ENCODE measurements around the gene GLDC. TPM values are rescaled to one million over a fixed set of nuclear protein-coding genes. Genes with fewer than 3 reads are reported as not detected.

Gene GLDC
- total RNA-seq, 1 donor from 2014 or later, result 8.9 TPM

- Histone ChIP-seq H3K9me3 (ENCODE audit: insufficient read depth, low read depth, low read length) (no peaks in the 10 kb centered on the region), H3K4me3 (ENCODE audit: insufficient read depth, low read depth, low read length) (no peak overlapping the region), H3K9ac (ENCODE audit: low read length) (no peak overlapping the region), H3K27me3 (ENCODE audit: insufficient read depth, low read length) (no peaks in the 10 kb centered on the region), H2AFZ (ENCODE audit: low read depth, low read length) (no peak overlapping the region), H3K27ac (ENCODE audit: low read depth, low read length) (no peak overlapping the region), H3K36me3 (ENCODE audit: insufficient read depth, low read length) (no peaks in the 10 kb centered on the region), H3K4me2 (ENCODE audit: low read length) (no peak overlapping the region), H4K20me1 (ENCODE audit: insufficient read depth, low read length) (no peaks in the 10 kb centered on the region), H3K79me2 (ENCODE audit: insufficient read depth, low read length) (no peaks in the 10 kb centered on the region), H3K4me1 (ENCODE audit: insufficient read depth, low read length) (no peaks in the 10 kb centered on the region)
- no peak for DNase-seq (ENCODE audit: low read depth)
- no peaks in the 10 kb centered on the region for H3K4me1 Mint-ChIP-seq (ENCODE audit: low read depth, unreplicated experiment)
- TF ChIP-seq EZH2 (IDR thresholded peaks at IDR 0.05; ENCODE audit: insufficient read depth, low read length) (no peak), CTCF (IDR thresholded peaks at IDR 0.05; ENCODE audit: insufficient read depth, low read depth, low read length) (no peak)
- H3K36me3 Mint-ChIP-seq (ENCODE audit: low read depth, unreplicated experiment), result no peaks in the 10 kb centered on the region
- H3K4me3 Mint-ChIP-seq (ENCODE audit: unreplicated experiment), result no peak overlapping the region
- FAIRE-seq, result no peak
- peaks cover 1% of the 10 kb centered on the region for H3K27me3 Mint-ChIP-seq (ENCODE audit: low read depth, unreplicated experiment)
- H3K9me3 Mint-ChIP-seq (ENCODE audit: unreplicated experiment), result no peaks in the 10 kb centered on the region
- no peak overlapping the region for H3K27ac Mint-ChIP-seq (ENCODE audit: unreplicated experiment)
Observed at GRCh38 chr9:6672118-6672517, 26.6 kb upstream of the GLDC start.

- H3K27me3 Mint-ChIP-seq (ENCODE audit: low read depth, unreplicated experiment), result peaks cover 1% of the 10 kb centered on the region
- no peak overlapping the region for H3K9ac ChIP-seq (ENCODE audit: low read length)
- H3K9me3 ChIP-seq (ENCODE audit: insufficient read depth, low read depth, low read length), result no peaks in the 10 kb centered on the region
- H2AFZ ChIP-seq (ENCODE audit: low read depth, low read length), result no peak overlapping the region
- DNase-seq (ENCODE audit: low read depth), result no peak
- no peaks in the 10 kb centered on the region for H4K20me1 ChIP-seq (ENCODE audit: insufficient read depth, low read length)
- H3K4me1 Mint-ChIP-seq (ENCODE audit: low read depth, unreplicated experiment), result no peaks in the 10 kb centered on the region
- H3K36me3 Mint-ChIP-seq (ENCODE audit: low read depth, unreplicated experiment), result no peaks in the 10 kb centered on the region
- H3K36me3 ChIP-seq (ENCODE audit: insufficient read depth, low read length), result no peaks in the 10 kb centered on the region
- H3K9me3 Mint-ChIP-seq (ENCODE audit: unreplicated experiment), result no peaks in the 10 kb centered on the region
- H3K27me3 ChIP-seq (ENCODE audit: insufficient read depth, low read length), result no peaks in the 10 kb centered on the region
- H3K4me3 Mint-ChIP-seq (ENCODE audit: unreplicated experiment), result no peak overlapping the region
- H3K4me1 ChIP-seq (ENCODE audit: insufficient read depth, low read length), result no peaks in the 10 kb centered on the region
- no peak overlapping the region for H3K27ac Mint-ChIP-seq (ENCODE audit: unreplicated experiment)
- no peak overlapping the region for H3K4me3 ChIP-seq (ENCODE audit: insufficient read depth, low read depth, low read length)
- TF ChIP-seq CTCF (IDR thresholded peaks at IDR 0.05; ENCODE audit: insufficient read depth, low read depth, low read length), result no peak
- TF ChIP-seq EZH2 (IDR thresholded peaks at IDR 0.05; ENCODE audit: insufficient read depth, low read length), result no peak
- H3K79me2 ChIP-seq (ENCODE audit: insufficient read depth, low read length), result no peaks in the 10 kb centered on the region
- H3K27ac ChIP-seq (ENCODE audit: low read depth, low read length), result no peak overlapping the region
- no peak overlapping the region for H3K4me2 ChIP-seq (ENCODE audit: low read length)
- no peak for FAIRE-seq
Observed at GRCh38 chr9:6671416-6671815, 25.9 kb upstream of the GLDC start.

- FAIRE-seq, result no peak
- Mint-ChIP-seq H3K27ac (ENCODE audit: unreplicated experiment) (no peak overlapping the region), H3K27me3 (ENCODE audit: low read depth, unreplicated experiment) (peaks cover 1% of the 10 kb centered on the region), H3K4me3 (ENCODE audit: unreplicated experiment) (no peak overlapping the region), H3K9me3 (ENCODE audit: unreplicated experiment) (no peaks in the 10 kb centered on the region), H3K4me1 (ENCODE audit: low read depth, unreplicated experiment) (no peaks in the 10 kb centered on the region), H3K36me3 (ENCODE audit: low read depth, unreplicated experiment) (no peaks in the 10 kb centered on the region)
- no peaks in the 10 kb centered on the region for H3K27me3 ChIP-seq (ENCODE audit: insufficient read depth, low read length)
- no peak for DNase-seq (ENCODE audit: low read depth)
- no peak for TF ChIP-seq CTCF (IDR thresholded peaks at IDR 0.05; ENCODE audit: insufficient read depth, low read depth, low read length)
- TF ChIP-seq EZH2 (IDR thresholded peaks at IDR 0.05; ENCODE audit: insufficient read depth, low read length), result no peak
- H3K36me3 ChIP-seq (ENCODE audit: insufficient read depth, low read length), result no peaks in the 10 kb centered on the region
- H3K27ac ChIP-seq (ENCODE audit: low read depth, low read length), result no peak overlapping the region
- no peaks in the 10 kb centered on the region for H3K79me2 ChIP-seq (ENCODE audit: insufficient read depth, low read length)
- no peak overlapping the region for H3K4me3 ChIP-seq (ENCODE audit: insufficient read depth, low read depth, low read length)
- no peak overlapping the region for H3K9ac ChIP-seq (ENCODE audit: low read length)
- no peak overlapping the region for H2AFZ ChIP-seq (ENCODE audit: low read depth, low read length)
- no peaks in the 10 kb centered on the region for H3K4me1 ChIP-seq (ENCODE audit: insufficient read depth, low read length)
- H3K9me3 ChIP-seq (ENCODE audit: insufficient read depth, low read depth, low read length), result no peaks in the 10 kb centered on the region
- H3K4me2 ChIP-seq (ENCODE audit: low read length), result no peak overlapping the region
- H4K20me1 ChIP-seq (ENCODE audit: insufficient read depth, low read length), result no peaks in the 10 kb centered on the region
Observed at GRCh38 chr9:6669881-6670280, 24.4 kb upstream of the GLDC start.
